NCI-H526 (cell line): ENCODE results near the gene DNAH3.
"Not testable (repeated sequence)": the region's sequence is repeated elsewhere in the genome, so short reads cannot be mapped to it uniquely, and the experiment has no call there.

Experiments used
- DNase-seq, 2 experiments: peaks; one replicate each; lab custom pipeline; 2025; lab: John Stamatoyannopoulos, UW

The DNAH3 gene

GRCh38 chr16:20997147-20997546 is 153.5 kb downstream of the DNAH3 start:
- DNase-seq, result no peak

DNA sequence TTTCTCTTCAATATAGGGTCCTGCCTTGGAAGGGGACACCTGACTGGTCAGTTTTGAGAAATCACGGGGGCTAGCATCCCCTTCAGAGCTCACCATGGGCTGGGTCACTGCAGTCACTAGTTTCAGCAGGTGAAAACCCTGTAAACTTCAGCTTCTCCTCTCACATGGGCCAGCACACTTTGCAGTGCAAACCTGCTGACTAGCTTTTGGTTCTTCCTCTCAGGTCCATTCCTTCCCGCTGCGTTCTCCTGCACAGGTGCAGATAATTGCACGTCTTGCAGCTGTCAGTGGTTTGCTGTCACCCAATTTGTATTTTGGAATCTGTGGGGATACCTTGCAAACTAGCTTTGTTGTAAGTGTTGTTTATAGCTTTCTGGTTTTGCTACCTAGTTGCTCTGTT is 154.9 kb downstream of the DNAH3 start:
- DNase-seq, result no peak

DNA sequence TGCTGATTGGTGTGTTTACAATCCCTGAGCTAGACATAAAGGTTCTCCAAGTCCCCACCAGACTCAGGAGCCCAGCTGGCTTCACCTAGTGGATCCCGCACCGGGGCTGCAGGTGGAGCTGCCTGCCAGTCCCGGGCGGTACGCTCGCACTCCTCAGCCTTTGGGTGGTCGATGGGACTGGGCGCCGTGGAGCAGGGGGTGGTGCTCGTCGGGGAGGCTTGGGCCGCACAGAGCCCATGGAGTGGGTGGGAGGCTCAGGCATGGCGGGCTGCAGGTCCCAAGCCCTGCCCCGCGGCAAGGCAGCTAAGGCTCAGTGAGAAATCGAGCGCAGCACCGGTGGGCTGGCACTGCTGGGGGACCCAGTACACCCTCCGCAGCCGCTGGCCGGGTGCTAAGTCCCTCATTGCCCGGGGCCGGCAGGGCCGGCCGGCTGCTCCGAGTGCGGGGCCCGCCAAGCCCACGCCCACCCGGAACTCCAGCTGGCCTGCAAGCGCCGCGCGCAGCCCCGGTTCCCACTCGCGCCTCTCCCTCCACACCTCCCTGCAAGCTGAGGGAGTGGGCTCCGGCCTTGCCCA is 161.1 kb downstream of the DNAH3 start:
- DNase-seq, result not testable (repeated sequence)

DNA sequence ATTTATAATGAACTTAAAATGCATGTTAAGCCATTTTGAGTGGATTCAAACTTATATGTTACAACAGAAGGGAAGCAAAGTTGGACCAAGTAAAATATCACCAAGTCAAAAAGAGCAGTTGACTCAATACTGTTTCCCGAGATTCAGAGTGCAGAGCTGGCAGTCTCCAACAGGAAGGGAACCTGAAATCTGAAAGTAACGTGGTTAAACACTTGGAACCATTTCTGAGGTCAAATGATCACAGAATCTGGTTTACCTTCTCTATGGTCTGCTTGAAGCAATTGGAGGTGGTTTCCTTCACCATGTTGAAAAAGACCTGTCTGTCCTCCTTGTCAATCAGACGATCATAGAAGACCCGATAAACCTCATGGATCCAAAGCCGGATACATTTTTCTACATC is 163.6 kb downstream of the DNAH3 start:
- DNase-seq, result no peak

GRCh38 chr16:20984019-20984418 is 166.6 kb downstream of the DNAH3 start:
- no peak for DNase-seq

GRCh38 chr16:20976576-20976975 is 174.1 kb downstream of the DNAH3 start:
- no peak for DNase-seq

DNA sequence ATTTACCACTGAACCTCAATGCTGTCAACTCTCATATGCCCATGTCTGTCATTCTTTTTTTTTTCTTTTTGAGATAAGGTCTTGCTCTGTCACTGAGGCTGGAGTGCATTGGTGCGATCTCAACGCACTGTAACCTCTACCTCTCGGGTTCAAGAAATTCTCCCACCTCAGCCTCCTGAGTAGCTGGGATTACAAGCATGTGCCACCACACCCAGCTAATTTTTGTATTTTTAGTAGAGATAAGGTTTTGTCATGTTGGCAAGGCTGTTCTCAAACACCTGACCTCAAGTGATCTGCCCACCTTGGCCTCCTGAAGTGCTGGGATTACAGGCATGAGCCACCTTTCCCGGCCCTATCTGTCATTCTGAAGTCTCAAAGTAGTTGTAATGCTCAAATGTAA is 177.4 kb downstream of the DNAH3 start:
- not testable (repeated sequence) for DNase-seq

DNA sequence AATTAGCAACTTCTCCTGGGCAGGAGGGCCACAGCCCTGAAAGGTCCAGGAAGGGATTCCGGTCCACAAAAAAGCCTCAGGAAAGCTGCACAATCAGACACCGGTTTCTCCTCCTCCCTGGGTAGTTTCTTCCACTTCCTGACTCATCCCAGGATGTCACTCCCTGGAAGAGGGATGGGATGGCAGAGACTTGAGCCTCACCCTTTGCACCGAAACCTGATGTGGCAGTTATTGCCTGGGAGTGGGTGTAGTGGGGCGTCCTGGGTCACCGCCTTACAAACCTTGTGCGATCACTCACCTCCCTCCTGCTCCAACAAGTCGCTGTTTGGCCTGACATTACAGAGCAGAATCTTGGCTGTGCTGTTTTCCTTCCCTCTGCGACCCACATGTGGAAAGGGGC is 179.2 kb downstream of the DNAH3 start:
- DNase-seq, result no peak

- no peak for DNase-seq
Observed at GRCh38 chr16:20969386-20969785, 181.3 kb downstream of the DNAH3 start.

GRCh38 chr16:20968765-20969164 is 181.9 kb downstream of the DNAH3 start:
- DNase-seq, result no peak

DNA sequence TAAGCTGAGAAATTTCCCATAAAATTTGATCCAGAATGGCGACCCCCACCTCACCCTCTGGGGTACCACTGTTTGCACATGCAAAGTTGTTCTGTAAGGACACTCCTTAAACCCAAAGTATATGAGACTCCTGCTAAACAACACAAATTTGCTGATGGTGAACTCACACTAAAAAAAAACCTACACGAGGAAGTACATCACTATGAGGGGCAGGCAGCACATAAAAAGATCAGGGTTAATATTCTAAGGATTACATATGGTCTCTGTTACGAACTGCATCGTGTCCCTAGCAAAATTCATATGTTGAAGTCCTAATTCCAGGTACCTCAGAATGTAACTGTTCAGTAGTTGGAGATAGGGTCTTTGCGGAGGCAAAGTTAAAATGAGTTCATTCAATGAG is 189.7 kb downstream of the DNAH3 start:
- DNase-seq, result no peak

GRCh38 chr16:20957153-20957552 is 193.5 kb downstream of the DNAH3 start:
- DNase-seq, result no peak

- DNase-seq, result no peak
Observed at GRCh38 chr16:20956319-20956718, 194.3 kb downstream of the DNAH3 start.

GRCh38 chr16:20954574-20954973 is 196.1 kb downstream of the DNAH3 start:
- DNase-seq, result no peak

DNA sequence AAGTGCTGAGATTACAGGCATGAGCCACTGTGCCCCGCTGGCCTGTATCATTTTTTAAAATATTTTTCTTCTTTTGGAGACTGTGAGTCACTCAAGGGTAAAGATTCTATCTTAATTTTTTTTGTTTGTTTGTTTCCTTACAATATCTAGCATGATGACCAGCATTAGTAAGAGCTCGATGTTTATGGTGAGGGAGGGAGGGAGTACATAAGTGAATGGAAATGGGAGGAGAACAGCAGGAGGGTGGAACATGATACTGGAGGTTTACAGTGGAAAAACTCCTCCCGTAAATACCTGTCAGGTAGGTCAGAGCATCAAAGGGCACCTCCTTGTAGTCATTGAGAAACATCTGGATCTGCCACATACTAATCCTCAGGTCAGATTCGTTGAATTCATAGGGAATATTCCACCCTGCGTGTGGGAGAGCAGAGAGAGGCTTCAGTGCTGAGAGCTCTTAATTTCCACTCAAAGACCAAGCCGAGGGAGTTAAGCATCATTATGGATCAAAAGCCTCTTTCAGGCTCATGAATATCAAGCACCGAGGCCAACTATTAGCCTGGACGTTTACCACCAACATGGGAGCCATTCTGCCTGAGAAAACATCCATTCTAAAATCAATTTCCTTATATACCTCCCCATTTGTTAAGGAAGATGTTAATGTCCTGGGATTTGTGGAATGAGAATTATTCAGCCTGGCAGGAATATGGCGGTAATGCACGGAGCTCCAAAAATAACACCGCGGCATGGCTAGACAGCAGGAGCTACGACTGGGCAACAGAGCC is 198.3 kb downstream of the DNAH3 start:
- DNase-seq, result no peak

- no peak for DNase-seq
Observed at GRCh38 chr16:20950294-20950693, 200.4 kb downstream of the DNAH3 start.

DNA sequence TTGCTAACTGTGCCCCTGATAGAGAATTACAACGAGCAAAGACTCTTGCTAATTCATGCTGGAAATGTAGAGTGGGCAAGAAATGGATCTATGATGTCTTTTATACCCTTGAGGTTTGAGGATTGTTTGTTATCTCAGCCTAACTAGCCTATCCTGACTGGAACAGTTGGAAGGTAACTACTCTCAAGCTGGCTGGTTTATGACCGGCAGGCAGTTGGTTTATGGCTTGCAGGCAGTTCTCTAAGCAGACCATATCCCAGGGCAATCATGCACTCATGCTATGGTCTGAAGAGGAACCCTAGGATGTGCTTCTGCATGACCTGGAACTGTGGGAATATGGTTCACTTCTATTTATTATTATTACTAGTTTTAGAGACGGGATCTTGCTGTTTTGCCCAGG is 201.0 kb downstream of the DNAH3 start:
- no peak for DNase-seq

DNA sequence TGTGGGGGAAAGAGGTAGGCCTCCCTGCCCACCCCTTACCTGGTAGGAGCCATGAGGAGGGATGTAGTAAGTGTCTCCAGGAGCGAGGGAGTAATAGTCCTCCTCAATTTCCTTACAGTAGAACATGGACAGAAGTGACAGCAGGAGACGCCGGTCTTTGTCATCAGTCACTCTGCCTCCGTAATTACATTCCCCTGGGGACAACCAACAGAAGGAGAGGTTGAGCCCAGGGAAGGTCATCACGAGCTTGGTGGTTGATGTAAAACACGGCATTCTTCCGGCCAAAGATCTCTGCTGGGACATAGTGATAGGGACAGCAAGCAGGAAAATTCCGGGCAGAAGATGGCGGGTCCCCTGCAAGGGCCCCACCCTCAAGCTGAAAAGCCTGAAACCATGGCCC is 202.2 kb downstream of the DNAH3 start:
- DNase-seq, result no peak

- DNase-seq, result no peak
Observed at GRCh38 chr16:20946015-20946629, 204.5 kb downstream of the DNAH3 start.

GRCh38 chr16:20945575-20945875 is 205.1 kb downstream of the DNAH3 start:
- DNase-seq, result not testable (repeated sequence)

- DNase-seq, result no peak
Observed at GRCh38 chr16:20944861-20945574, 205.6 kb downstream of the DNAH3 start.

- DNase-seq, result no peak
Observed at GRCh38 chr16:20942256-20942655, 208.4 kb downstream of the DNAH3 start.

DNA sequence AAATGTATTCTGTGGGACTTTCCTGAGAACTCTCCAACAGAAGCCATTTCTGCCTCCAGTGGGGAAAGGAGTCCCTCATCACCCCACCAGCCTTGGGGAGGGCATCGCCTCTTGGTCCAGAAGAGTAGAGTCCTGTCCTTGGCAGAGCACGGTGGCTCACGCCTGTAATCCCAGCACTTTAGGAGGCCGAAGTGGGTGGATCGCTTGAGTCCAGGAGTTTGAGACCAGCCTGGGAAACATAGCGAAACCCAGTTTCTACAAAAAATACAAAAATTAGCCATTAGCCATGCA is 209.1 kb downstream of the DNAH3 start:
- no peak for DNase-seq
